Activated CD8-positive, alpha-beta memory T cell treated with anti-CD3 and anti-CD28 coated beads for 24 hours (primary cell): ENCODE measurements around the gene HSD3B2.

Experiments used
- DNase-seq: peaks from one replicate; pipeline ENCODE4 v3.0.0-alpha.2; 2020

The HSD3B2 gene

GRCh38 chr1:119466445-119466844 is 51.5 kb downstream of the HSD3B2 start:
- no peak for DNase-seq

GRCh38 chr1:119467219-119467618 is 52.3 kb downstream of the HSD3B2 start:
- no peak for DNase-seq

GRCh38 chr1:119467857-119468668 is 53.1 kb downstream of the HSD3B2 start:
- DNase-seq, result no peak

GRCh38 chr1:119469741-119470140 is 54.8 kb downstream of the HSD3B2 start:
- no peak for DNase-seq

- DNase-seq, result no peak
Observed at GRCh38 chr1:119470377-119470776, 55.4 kb downstream of the HSD3B2 start.

- no peak for DNase-seq
Observed at GRCh38 chr1:119470958-119471357, 56.0 kb downstream of the HSD3B2 start.

DNA sequence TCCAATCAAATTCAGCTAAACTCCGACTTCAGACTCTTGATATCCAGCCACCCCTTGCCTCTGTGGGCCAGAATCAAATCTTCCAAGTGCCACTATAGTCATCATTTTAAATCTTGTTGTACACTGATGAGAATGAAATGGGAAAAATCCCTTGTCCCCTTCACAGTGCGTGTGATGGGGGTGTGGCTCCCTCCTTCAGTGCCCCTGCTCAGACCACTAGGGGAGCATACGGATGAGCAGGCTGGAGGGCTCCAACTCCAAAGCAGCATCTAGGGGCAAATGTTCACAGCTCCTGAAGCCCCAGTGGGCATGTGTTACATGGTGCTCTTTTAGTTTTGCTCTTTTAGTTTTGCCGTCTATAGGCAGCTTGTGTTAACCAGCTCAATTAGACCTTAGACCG is 56.6 kb downstream of the HSD3B2 start:
- no peak for DNase-seq

- DNase-seq, result no peak
Observed at GRCh38 chr1:119472080-119472818, 57.3 kb downstream of the HSD3B2 start.
